SK-N-SH (cell line): Measurements from ENCODE around the gene TRIM14. TPM values are rescaled to one million over a fixed set of nuclear protein-coding genes. Genes with fewer than 3 reads are reported as not detected.

ENCODE experiments used
- CTCF ChIA-PET: fragments of 300-600, 350-600 bp; formaldehyde crosslinking; extraction: SDS; loops from one replicate; lab custom pipeline; 2021; lab: Yijun Ruan, JAX
- POLR2A ChIA-PET: fragments of 350-600 bp; sonication (Branson Sonifier 250); formaldehyde crosslinking; extraction: SDS; loops from one replicate; lab custom pipeline; 2020; ENCODE audit warnings: antibody characterized with exemption, inconsistent platforms; lab: Yijun Ruan, JAX
- DNase-seq: peaks from one replicate; pipeline ENCODE4 v3.0.0; 2012
- H2AFZ ChIP-seq: fragments of 200-600 bp; sonication (generic); 2 replicates; pipeline ENCODE4 v1.8.1; 2016; ENCODE audit warnings: antibody characterized with exemption, mild to moderate bottlenecking, low read depth
- H3F3A ChIP-seq: fragments of 200-600 bp; sonication (generic); replicated peaks from 2 replicates; pipeline ENCODE3; 2016; ENCODE audit warnings: antibody characterized with exemption, mild to moderate bottlenecking; ENCODE audit not compliant: insufficient read depth
- H3K27ac ChIP-seq, 2 experiments: fragments of 200-500 bp in 1 of 2; fragments of 200-600 bp in 1 of 2; sonication (Bioruptor generic) in 1 of 2; sonication (generic), shearing (Covaris generic) in 1 of 2; 2 replicates each; pipeline versions ENCODE4 v1.5.1 to v1.6.1; 2014 to 2016; ENCODE audit warnings: low read depth in 2 of 2, inconsistent platforms in 1 of 2, low read length in 1 of 2, mild to moderate bottlenecking in 1 of 2, mixed read lengths in 1 of 2
- H3K27me3 ChIP-seq: fragments of 200-600 bp; sonication (generic), shearing (Covaris generic); 2 replicates; pipeline ENCODE4 v1.6.1; 2016; ENCODE audit warnings: mixed run types; ENCODE audit not compliant: insufficient read depth
- H3K36me3 ChIP-seq, 2 experiments: fragments of 200-500 bp in 1 of 2; fragments of 200-600 bp in 1 of 2; sonication (Bioruptor generic) in 1 of 2; sonication (generic) in 1 of 2; replicated peaks in 1 of 2; 2 replicates each; pipeline versions ENCODE3 to v1.5.1; 2014 to 2016; ENCODE audit warnings: low read length in 1 of 2, mild to moderate bottlenecking in 1 of 2; ENCODE audit not compliant: insufficient read depth in 2 of 2, control insufficient read depth in 1 of 2
- H3K4me1 ChIP-seq, 2 experiments: fragments of 200-500 bp in 1 of 2; fragments of 200-600 bp in 1 of 2; sonication (Bioruptor generic) in 1 of 2; sonication (generic), shearing (Covaris generic) in 1 of 2; 2 replicates each; pipeline versions ENCODE4 v1.5.1 to v1.6.1; 2014 to 2016; ENCODE audit warnings: low read depth in 1 of 2, low read length in 1 of 2, mixed run types in 1 of 2; ENCODE audit not compliant: insufficient read depth in 2 of 2, control insufficient read depth in 1 of 2
- H3K4me2 ChIP-seq: fragments of 200-600 bp; sonication (generic), shearing (Covaris generic); 2 replicates; pipeline ENCODE4 v1.6.1; 2017; ENCODE audit warnings: mixed run types
- H3K4me3 ChIP-seq, 2 experiments: fragments of 200-500 bp in 1 of 2; fragments of 200-600 bp in 1 of 2; sonication (Bioruptor generic) in 1 of 2; sonication (generic), shearing (Covaris generic) in 1 of 2; 2 replicates each; pipeline versions ENCODE4 v1.5.1 to v1.8.1; 2014 to 2016; ENCODE audit warnings: low read depth in 2 of 2, inconsistent platforms in 1 of 2, low read length in 1 of 2, mild to moderate bottlenecking in 1 of 2, mixed read lengths in 1 of 2, moderate library complexity in 1 of 2
- H3K79me2 ChIP-seq: fragments of 200-600 bp; sonication (generic); 2 replicates; pipeline ENCODE4 v1.8.1; 2017; ENCODE audit warnings: mild to moderate bottlenecking; ENCODE audit not compliant: insufficient read depth
- H3K9ac ChIP-seq: fragments of 200-600 bp; sonication (generic); 2 replicates; pipeline ENCODE4 v1.6.1; 2017; ENCODE audit warnings: mixed run types
- H3K9me2 ChIP-seq: fragments of 200-600 bp; sonication (generic); 2 replicates; pipeline ENCODE4 v1.6.1; 2017; ENCODE audit warnings: mixed run types
- H3K9me3 ChIP-seq: fragments of 200-600 bp; sonication (generic); 2 replicates; pipeline ENCODE4 v1.6.1; 2017; ENCODE audit warnings: mixed run types, mild to moderate bottlenecking, moderate library complexity
- H4K20me1 ChIP-seq: fragments of 200-600 bp; sonication (generic); 2 replicates; pipeline ENCODE4 v1.6.1; 2017; ENCODE audit warnings: mild to moderate bottlenecking, mixed run types; ENCODE audit not compliant: insufficient read depth
- CHD2 ChIP-seq: fragments of 150-350 bp; IDR thresholded peaks from 2 replicates; pipeline ENCODE4 v1.6.1; 2018; ENCODE audit warnings: low read length; ENCODE audit not compliant: partially characterized antibody
- ELF1 ChIP-seq: IDR thresholded peaks from 2 replicates; pipeline ENCODE4 v1.4.0; 2012
- EP300 ChIP-seq, 2 experiments: IDR thresholded peaks; 2 replicates each; pipeline versions ENCODE4 v1.4.0 to v1.6.1; 2012; ENCODE audit warnings: borderline replicate concordance in 1 of 2, low read depth in 1 of 2, low read length in 1 of 2
- FOSL2 ChIP-seq: IDR thresholded peaks from 2 replicates; pipeline ENCODE4 v1.4.0; 2012; ENCODE audit warnings: low read depth, mild to moderate bottlenecking, moderate library complexity, borderline replicate concordance
- FOXJ3 ChIP-seq: sonication (generic); formaldehyde crosslinking; IDR thresholded peaks from 2 replicates; pipeline ENCODE4 v1.5.1; 2020; ENCODE audit warnings: mild to moderate bottlenecking, missing genetic modification reagents
- GATA2 ChIP-seq: sonication (generic); formaldehyde crosslinking; IDR thresholded peaks from 2 replicates; pipeline ENCODE4 v1.5.0; 2020; ENCODE audit warnings: mild to moderate bottlenecking, missing genetic modification reagents
- MEF2A ChIP-seq: IDR thresholded peaks from 2 replicates; pipeline ENCODE4 v1.4.0; 2012; ENCODE audit warnings: low read depth, borderline replicate concordance
- NFIC ChIP-seq: IDR thresholded peaks from 2 replicates; pipeline ENCODE4 v1.4.0; 2012; ENCODE audit warnings: borderline replicate concordance
- NRF1 ChIP-seq: IDR thresholded peaks from 2 replicates; pipeline ENCODE4 v1.6.1; 2012; ENCODE audit warnings: low read depth, mild to moderate bottlenecking, low read length
- POLR2AphosphoS5 ChIP-seq: IDR thresholded peaks from 2 replicates; pipeline ENCODE4 v1.6.1; 2012; ENCODE audit warnings: low read depth, low read length
- RFX5 ChIP-seq: IDR thresholded peaks from 2 replicates; pipeline ENCODE4 v1.6.1; 2012; ENCODE audit warnings: mild to moderate bottlenecking, improper control_type of control experiment, low read length
- SIN3A ChIP-seq: IDR thresholded peaks from 2 replicates; pipeline ENCODE4 v1.6.1; 2012; ENCODE audit warnings: low read depth, mild to moderate bottlenecking, low read length, moderate library complexity, borderline replicate concordance
- YY1 ChIP-seq: IDR thresholded peaks from 2 replicates; pipeline ENCODE4 v1.4.0; 2012; ENCODE audit warnings: low read depth, mild to moderate bottlenecking
- WGBS: methylation state at CpG from one replicate; pipeline ENCODE4 v1.1.6; 2017; ENCODE audit warnings: low lambda C conversion rate; 5-methylcytosine and 5-hydroxymethylcytosine counted together
- polyA plus RNA-seq, 3 experiments: library from polyadenylated mRNA; depleted of rRNA; stranded (reverse); fragments of >200 nt; gene quantifications; 2 replicates each; pipeline ENCODE4 v1.2.3, GENCODE V29; 2012
- TF ChIP-seq, protein P1 (sequence below): fragments of 150-350 bp; IDR thresholded peaks from 2 replicates; pipeline ENCODE4 v1.6.1; 2016; ENCODE audit warnings: mild to moderate bottlenecking, low read depth, low read length
- TF ChIP-seq, protein P2 (sequence below): IDR thresholded peaks from 2 replicates; pipeline ENCODE4 v1.4.0; 2012; ENCODE audit warnings: low read depth, borderline replicate concordance
- TF ChIP-seq, protein P3 (sequence below): IDR thresholded peaks from 2 replicates; pipeline ENCODE4 v1.4.0; 2012; ENCODE audit warnings: low read depth
- TF ChIP-seq, protein P4 (sequence below): IDR thresholded peaks from 2 replicates; pipeline ENCODE4 v1.4.0; 2012; ENCODE audit warnings: low read depth, borderline replicate concordance

The TRIM14 gene
- polyA plus RNA-seq, 1 of the 3 experiments (the other 2 are of a cell fraction): 15.3 TPM

DNA sequence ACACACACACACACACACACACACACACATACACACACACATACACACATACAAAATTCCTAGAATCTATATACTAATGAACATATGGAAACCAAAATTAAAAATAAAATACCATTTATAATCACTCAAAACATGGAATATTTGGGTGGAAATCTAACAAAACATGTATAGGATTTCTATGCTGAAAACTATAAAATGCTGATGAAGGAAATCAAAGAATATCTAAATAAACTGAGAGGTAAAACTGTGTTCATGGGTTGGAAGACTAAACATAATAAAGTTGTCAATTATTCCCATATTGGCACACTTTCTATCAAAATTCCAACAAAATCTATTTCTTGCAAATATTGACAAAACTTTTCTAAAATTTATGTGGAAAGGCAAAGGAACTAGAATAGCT lies 87.9 kb downstream of the TRIM14 start:
- no peaks in the 10 kb centered on the region for H3K9me2 ChIP-seq
- DNase-seq: no peak
- H3K4me2 ChIP-seq: no peak overlapping the region
- H3K27me3 ChIP-seq: no peaks in the 10 kb centered on the region
- H3K36me3 ChIP-seq: no peaks in the 10 kb centered on the region
- no peak overlapping the region for H3K4me3 ChIP-seq
- H3K9ac ChIP-seq: no peak overlapping the region
- CTCF ChIA-PET: interaction anchor here (4.3 to 9.5 kb wide), 2 partner anchors 108 to 109 kb away, joined by 21 to 96 read pairs; partner anchors contain the start of gene TRMO
- H3K79me2 ChIP-seq: no peaks in the 10 kb centered on the region
- TF ChIP-seq SIN3A: no peak
- no peak for TF ChIP-seq NRF1
- TF ChIP-seq, all 33 proteins: peak for 0
- H3K27ac ChIP-seq: no peak overlapping the region
- H2AFZ ChIP-seq: no peak overlapping the region
- H3K4me1 ChIP-seq: peaks cover 0 to 3% of the 10 kb centered on the region in 2 experiments; a peak in 1 of 4 replicates
- H3F3A ChIP-seq: peaks cover 7% of the 10 kb centered on the region
- POLR2A ChIA-PET: no interaction called here
- no peaks in the 10 kb centered on the region for H3K9me3 ChIP-seq
- no peaks in the 10 kb centered on the region for H4K20me1 ChIP-seq

DNA sequence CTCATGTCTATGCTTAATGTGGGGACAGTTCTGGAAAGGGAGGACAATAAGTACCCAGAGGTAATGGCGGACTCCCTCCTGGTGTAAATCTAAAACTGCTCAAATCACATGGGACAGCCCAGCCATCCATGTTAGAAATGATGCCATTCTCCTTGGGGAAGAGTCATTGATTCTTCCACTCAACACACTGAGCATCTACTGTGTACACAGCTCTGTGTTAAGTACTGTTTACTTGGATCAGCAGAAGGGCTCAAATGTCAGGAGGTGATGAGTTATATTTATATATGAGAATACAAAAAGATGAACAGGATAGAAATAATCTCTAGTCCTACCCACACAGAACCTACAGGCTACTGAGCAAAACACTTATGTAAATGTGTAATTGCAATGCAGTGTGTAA lies 94.3 kb downstream of the TRIM14 start:
- TF ChIP-seq FOXJ3: no peak
- TF ChIP-seq SIN3A: no peak
- TF ChIP-seq NFIC: no peak
- no peak for TF ChIP-seq YY1
- no peak for TF ChIP-seq EP300 (IDR thresholded peaks at IDR 0.05; ENCODE audit: borderline replicate concordance in 1 of 2, low read depth in 1 of 2, low read length in 1 of 2)
- no peak for TF ChIP-seq NRF1
- TF ChIP-seq FOSL2: no peak
- TF ChIP-seq MEF2A: no peak
- TF ChIP-seq, protein P1, sequence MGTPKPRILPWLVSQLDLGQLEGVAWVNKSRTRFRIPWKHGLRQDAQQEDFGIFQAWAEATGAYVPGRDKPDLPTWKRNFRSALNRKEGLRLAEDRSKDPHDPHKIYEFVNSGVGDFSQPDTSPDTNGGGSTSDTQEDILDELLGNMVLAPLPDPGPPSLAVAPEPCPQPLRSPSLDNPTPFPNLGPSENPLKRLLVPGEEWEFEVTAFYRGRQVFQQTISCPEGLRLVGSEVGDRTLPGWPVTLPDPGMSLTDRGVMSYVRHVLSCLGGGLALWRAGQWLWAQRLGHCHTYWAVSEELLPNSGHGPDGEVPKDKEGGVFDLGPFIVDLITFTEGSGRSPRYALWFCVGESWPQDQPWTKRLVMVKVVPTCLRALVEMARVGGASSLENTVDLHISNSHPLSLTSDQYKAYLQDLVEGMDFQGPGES: no peak
- no peak for TF ChIP-seq ELF1
- TF ChIP-seq, protein P2, sequence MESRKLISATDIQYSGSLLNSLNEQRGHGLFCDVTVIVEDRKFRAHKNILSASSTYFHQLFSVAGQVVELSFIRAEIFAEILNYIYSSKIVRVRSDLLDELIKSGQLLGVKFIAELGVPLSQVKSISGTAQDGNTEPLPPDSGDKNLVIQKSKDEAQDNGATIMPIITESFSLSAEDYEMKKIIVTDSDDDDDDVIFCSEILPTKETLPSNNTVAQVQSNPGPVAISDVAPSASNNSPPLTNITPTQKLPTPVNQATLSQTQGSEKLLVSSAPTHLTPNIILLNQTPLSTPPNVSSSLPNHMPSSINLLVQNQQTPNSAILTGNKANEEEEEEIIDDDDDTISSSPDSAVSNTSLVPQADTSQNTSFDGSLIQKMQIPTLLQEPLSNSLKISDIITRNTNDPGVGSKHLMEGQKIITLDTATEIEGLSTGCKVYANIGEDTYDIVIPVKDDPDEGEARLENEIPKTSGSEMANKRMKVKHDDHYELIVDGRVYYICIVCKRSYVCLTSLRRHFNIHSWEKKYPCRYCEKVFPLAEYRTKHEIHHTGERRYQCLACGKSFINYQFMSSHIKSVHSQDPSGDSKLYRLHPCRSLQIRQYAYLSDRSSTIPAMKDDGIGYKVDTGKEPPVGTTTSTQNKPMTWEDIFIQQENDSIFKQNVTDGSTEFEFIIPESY: no peak
- no peak for TF ChIP-seq GATA2
- TF ChIP-seq, protein P3, sequence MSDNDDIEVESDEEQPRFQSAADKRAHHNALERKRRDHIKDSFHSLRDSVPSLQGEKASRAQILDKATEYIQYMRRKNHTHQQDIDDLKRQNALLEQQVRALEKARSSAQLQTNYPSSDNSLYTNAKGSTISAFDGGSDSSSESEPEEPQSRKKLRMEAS: no peak
- no peak for TF ChIP-seq RFX5
- TF ChIP-seq, protein P4, sequence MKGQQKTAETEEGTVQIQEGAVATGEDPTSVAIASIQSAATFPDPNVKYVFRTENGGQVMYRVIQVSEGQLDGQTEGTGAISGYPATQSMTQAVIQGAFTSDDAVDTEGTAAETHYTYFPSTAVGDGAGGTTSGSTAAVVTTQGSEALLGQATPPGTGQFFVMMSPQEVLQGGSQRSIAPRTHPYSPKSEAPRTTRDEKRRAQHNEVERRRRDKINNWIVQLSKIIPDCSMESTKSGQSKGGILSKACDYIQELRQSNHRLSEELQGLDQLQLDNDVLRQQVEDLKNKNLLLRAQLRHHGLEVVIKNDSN: no peak
- no peak for TF ChIP-seq CHD2
- TF ChIP-seq POLR2AphosphoS5: no peak
- no peak overlapping the region for H3K4me2 ChIP-seq
- H3K9ac ChIP-seq: no peak overlapping the region
- H3K9me2 ChIP-seq: no peaks in the 10 kb centered on the region
- H3K4me1 ChIP-seq: peaks cover 0 to 16% of the 10 kb centered on the region in 2 experiments; a peak in 2 of 4 replicates
- H3K27me3 ChIP-seq: no peaks in the 10 kb centered on the region
- no peaks in the 10 kb centered on the region for H3K79me2 ChIP-seq
- H2AFZ ChIP-seq: no peak overlapping the region
- H4K20me1 ChIP-seq: no peaks in the 10 kb centered on the region
- no peak for DNase-seq
- H3F3A ChIP-seq: peaks cover 4% of the 10 kb centered on the region
- no peak overlapping the region for H3K27ac ChIP-seq
- H3K36me3 ChIP-seq: no peaks in the 10 kb centered on the region
- CTCF ChIA-PET: interaction anchor here (1.8 kb wide), 1 partner anchor 101 kb away, joined by 7 read pairs; the partner anchor contains the start of gene TRMO
- 100% methylated on average over 1 of the region's 1 CpG for WGBS
- H3K4me3 ChIP-seq: no peak overlapping the region
- POLR2A ChIA-PET: no interaction called here
- H3K9me3 ChIP-seq: no peaks in the 10 kb centered on the region
